SU-DHL-6 (cell line): ENCODE measurements around the gene TEC.
A peak's percentile ranks its signal among the peaks of the same experiment; 100 is the strongest.

Experiments
- H2AFZ ChIP-seq: fragments of 200-600 bp; sonication (generic); 2 replicates; pipeline ENCODE4 v1.6.1; 2014; ENCODE audit warnings: low read depth, mild to moderate bottlenecking, moderate library complexity, mixed read lengths, antibody characterized with exemption, low read length; ENCODE audit not compliant: severe bottlenecking
- H3F3A ChIP-seq: fragments of 200-600 bp; shearing (Covaris generic); 2 replicates; pipeline ENCODE4 v1.6.0; 2016; ENCODE audit warnings: antibody characterized with exemption, mild to moderate bottlenecking; ENCODE audit not compliant: insufficient read depth
- H3K27ac ChIP-seq: fragments of 200-600 bp; sonication (generic); 2 replicates; pipeline ENCODE4 v1.5.1; 2016; ENCODE audit warnings: low read depth, mild to moderate bottlenecking, low read length, moderate library complexity, mixed read lengths
- H3K27me3 ChIP-seq: fragments of 200-600 bp; sonication (generic), shearing (Covaris generic); 2 replicates; pipeline ENCODE4 v1.6.0; 2014; ENCODE audit warnings: mild to moderate bottlenecking, low read length
- H3K36me3 ChIP-seq: fragments of 200-600 bp; sonication (generic); 2 replicates; pipeline ENCODE4 v1.6.1; 2014; ENCODE audit warnings: mild to moderate bottlenecking, low read length, mixed read lengths
- H3K4me2 ChIP-seq: fragments of 300-600, 200-600 bp; shearing (Covaris generic), sonication (generic); 2 replicates; pipeline ENCODE4 v1.6.0; 2014; ENCODE audit warnings: low read length, low read depth, mild to moderate bottlenecking; ENCODE audit not compliant: poor library complexity, severe bottlenecking
- H3K4me3 ChIP-seq: fragments of 200-600 bp; sonication (generic); 2 replicates; pipeline ENCODE4 v1.5.1; 2014; ENCODE audit warnings: antibody characterized with exemption, low read length, mild to moderate bottlenecking, mixed read lengths; ENCODE audit not compliant: insufficient read depth, poor library complexity, severe bottlenecking
- H3K79me2 ChIP-seq: fragments of 200-600 bp; sonication (generic); 2 replicates; pipeline ENCODE4 v1.6.1; 2014; ENCODE audit warnings: mild to moderate bottlenecking, low read length, moderate library complexity; ENCODE audit not compliant: insufficient read depth
- H3K9ac ChIP-seq: fragments of 200-600 bp; sonication (generic); 2 replicates; pipeline ENCODE4 v1.7.0; 2014; ENCODE audit warnings: mild to moderate bottlenecking, low read length
- H3K9me2 ChIP-seq: fragments of 200-600 bp; sonication (generic); replicated peaks from 2 replicates; pipeline ENCODE4 v1.6.1; 2014; ENCODE audit warnings: low read length; ENCODE audit not compliant: insufficient read depth
- H3K9me3 ChIP-seq: fragments of 200-600 bp; sonication (generic); 2 replicates; pipeline ENCODE4 v1.6.1; 2014; ENCODE audit warnings: low read length, mixed read lengths; ENCODE audit not compliant: insufficient read depth
- H4K20me1 ChIP-seq: fragments of 200-600 bp; sonication (generic); 2 replicates; pipeline ENCODE4 v1.6.1; 2014; ENCODE audit warnings: low read depth, mild to moderate bottlenecking, antibody characterized with exemption, low read length, moderate library complexity, mixed read lengths
- CTCF ChIP-seq: fragments of 200-600 bp; sonication (generic); IDR thresholded peaks from one replicate; pipeline ENCODE4 v1.5.1; 2017; ENCODE audit warnings: antibody characterized with exemption, mild to moderate bottlenecking, low read length, moderate library complexity; ENCODE audit not compliant: insufficient read depth, poor library complexity, severe bottlenecking
- EZH2phosphoT487 ChIP-seq: fragments of 200-600 bp; sonication (generic), shearing (Covaris generic); conservative IDR thresholded peaks from 2 replicates; pipeline ENCODE4 v1.6.1; 2018; ENCODE audit warnings: mild to moderate bottlenecking, antibody characterized with exemption, low read length, moderate library complexity, mixed read lengths

The TEC gene

GRCh38 chr4:48216563-48216962 lies 53.1 kb downstream of the TEC start:
- Histone ChIP-seq H3K9ac (no peak overlapping the region), H3K4me3 (no peak overlapping the region), H3K9me2 (no peaks in the 10 kb centered on the region), H3F3A (peaks cover 38% of the 10 kb centered on the region), H3K27me3 (no peaks in the 10 kb centered on the region), H3K9me3 (no peaks in the 10 kb centered on the region), H3K79me2 (peaks cover 85% of the 10 kb centered on the region), H3K36me3 (peaks cover 6% of the 10 kb centered on the region; the same call in 1 of the 2 replicates), H3K27ac (peak overlapping the region; percentile 41), H2AFZ (no peak overlapping the region), H3K4me2 (no peak overlapping the region), H4K20me1 (no peaks in the 10 kb centered on the region)
- TF ChIP-seq CTCF (no peak), EZH2phosphoT487 (no peak)

GRCh38 chr4:48215977-48216376 lies 53.7 kb downstream of the TEC start:
- Histone ChIP-seq H3K27me3 (no peaks in the 10 kb centered on the region), H3K36me3 (peaks cover 6% of the 10 kb centered on the region; the same call in 1 of the 2 replicates), H3K9me3 (no peaks in the 10 kb centered on the region), H3K4me2 (no peak overlapping the region), H3K27ac (peak overlapping the region; percentile 41; the same call in 1 of the 2 replicates), H2AFZ (no peak overlapping the region), H3F3A (peaks cover 44% of the 10 kb centered on the region), H3K4me3 (no peak overlapping the region), H3K79me2 (peaks cover 83% of the 10 kb centered on the region), H4K20me1 (no peaks in the 10 kb centered on the region), H3K9me2 (no peaks in the 10 kb centered on the region), H3K9ac (no peak overlapping the region)
- TF ChIP-seq EZH2phosphoT487 (no peak), CTCF (no peak)

GRCh38 chr4:48212165-48212564 lies 57.5 kb downstream of the TEC start:
- Histone ChIP-seq H3K4me2 (peak overlapping the region; percentile 81), H3K27me3 (no peaks in the 10 kb centered on the region), H3K27ac (peak overlapping the region; percentile 99), H3K9ac (peak overlapping the region; percentile 63), H4K20me1 (no peaks in the 10 kb centered on the region), H3F3A (peaks cover 54% of the 10 kb centered on the region), H3K36me3 (peaks cover 6% of the 10 kb centered on the region; the same call in 1 of the 2 replicates), H3K9me2 (no peaks in the 10 kb centered on the region), H3K79me2 (peaks cover 88% of the 10 kb centered on the region), H3K9me3 (no peaks in the 10 kb centered on the region), H2AFZ (no peak overlapping the region), H3K4me3 (peak overlapping the region; percentile 41)
- TF ChIP-seq EZH2phosphoT487, result no peak

- no peak overlapping the region for H2AFZ ChIP-seq
- peaks cover 6% of the 10 kb centered on the region; the same call in 1 of the 2 replicates for H3K36me3 ChIP-seq
- no peaks in the 10 kb centered on the region for H3K27me3 ChIP-seq
- TF ChIP-seq EZH2phosphoT487, result no peak
- TF ChIP-seq CTCF, result no peak
- peaks cover 88% of the 10 kb centered on the region for H3K79me2 ChIP-seq
- peak overlapping the region; percentile 99 for H3K27ac ChIP-seq
- H3K4me3 ChIP-seq, result peak overlapping the region; percentile 15
- peak overlapping the region; percentile 81 for H3K4me2 ChIP-seq
- H4K20me1 ChIP-seq, result no peaks in the 10 kb centered on the region
- H3K9me3 ChIP-seq, result no peaks in the 10 kb centered on the region
- H3K9me2 ChIP-seq, result no peaks in the 10 kb centered on the region
- peaks cover 48% of the 10 kb centered on the region for H3F3A ChIP-seq
- peak overlapping the region; percentile 51 for H3K9ac ChIP-seq
Measured at GRCh38 chr4:48210966-48211328, 58.7 kb downstream of the TEC start.
